ENCODE measurements around the gene FHL3.

GRCh38 chr1:37998913-37999429, 6.3 kb downstream of the FHL3 start:
- no peak for TF ChIP-seq CTCF (IDR thresholded peaks at IDR 0.05)
- TF ChIP-seq POLR2A (IDR thresholded peaks at IDR 0.05), result no peak
